WTC11 (cell line): Measurements from ENCODE around the gene DCUN1D5. TPM values are rescaled to one million over a fixed set of nuclear protein-coding genes. Genes with fewer than 3 reads are reported as not detected.
A peak's percentile ranks its signal among the peaks of the same experiment; 100 is the strongest.

Source experiments
- ESRRA ChIP-seq: sonication (generic); formaldehyde crosslinking; IDR thresholded peaks from 2 replicates; pipeline ENCODE4 v1.8.1; 2022; ENCODE audit warnings: mild to moderate bottlenecking, missing genetic modification reagents, borderline replicate concordance
- GRHL2 ChIP-seq: fragments of 250-450 bp; sonication (Bioruptor Pico); IDR thresholded peaks from 2 replicates; pipeline ENCODE4 v1.8.0; 2022; ENCODE audit warnings: mild to moderate bottlenecking, moderate library complexity; ENCODE audit not compliant: insufficient replicate concordance, severe bottlenecking
- JAZF1 ChIP-seq: fragments of 250-450 bp; sonication (Bioruptor Pico); IDR thresholded peaks from 2 replicates; pipeline ENCODE4 v1.9.0; 2021; ENCODE audit warnings: moderate library complexity, mild to moderate bottlenecking, inconsistent platforms
- MXD4 ChIP-seq: fragments of 250-450 bp; sonication (Bioruptor Pico); IDR thresholded peaks from 2 replicates; pipeline ENCODE4 v1.8.0; 2021; ENCODE audit warnings: mild to moderate bottlenecking, moderate library complexity, borderline replicate concordance
- MYBL2 ChIP-seq: sonication (generic); formaldehyde crosslinking; IDR thresholded peaks from 2 replicates; pipeline ENCODE4 v1.8.1; 2023; ENCODE audit warnings: mild to moderate bottlenecking, moderate library complexity, missing genetic modification reagents
- NFYB ChIP-seq: sonication (generic); formaldehyde crosslinking; conservative IDR thresholded peaks from 2 replicates; pipeline ENCODE4 v1.8.0; 2022; ENCODE audit warnings: low read depth, missing genetic modification reagents
- NR2C2 ChIP-seq: sonication (generic); formaldehyde crosslinking; IDR thresholded peaks from 2 replicates; pipeline ENCODE4 v1.8.0; 2022; ENCODE audit warnings: mild to moderate bottlenecking, missing genetic modification reagents
- PRRX2 ChIP-seq: fragments of 250-450 bp; sonication (Bioruptor Pico); IDR thresholded peaks from 2 replicates; pipeline ENCODE4 v1.8.0; 2021; ENCODE audit warnings: mild to moderate bottlenecking
- RELA ChIP-seq: sonication (generic); formaldehyde crosslinking; IDR thresholded peaks from 2 replicates; pipeline ENCODE4 v1.8.1; 2022; ENCODE audit warnings: missing genetic modification reagents, mild to moderate bottlenecking, borderline replicate concordance
- SP1 ChIP-seq: sonication (generic); formaldehyde crosslinking; conservative IDR thresholded peaks from 2 replicates; pipeline ENCODE4 v1.8.1; 2022; ENCODE audit warnings: missing genetic modification reagents
- TEAD4 ChIP-seq: sonication (generic); formaldehyde crosslinking; IDR thresholded peaks from 2 replicates; pipeline ENCODE4 v1.8.0; 2022; ENCODE audit warnings: mild to moderate bottlenecking, missing genetic modification reagents
- ZNF232 ChIP-seq: sonication (generic); formaldehyde crosslinking; IDR thresholded peaks from 2 replicates; pipeline ENCODE4 v1.8.0; 2022; ENCODE audit warnings: mild to moderate bottlenecking, missing genetic modification reagents
- total RNA-seq: library from RNA; stranded (reverse); gene quantifications from 3 replicates; pipeline ENCODE4 v1.2.3, GENCODE V29; 2021
- TF ChIP-seq, protein P1 (sequence below): sonication (generic); formaldehyde crosslinking; IDR thresholded peaks from 2 replicates; pipeline ENCODE4 v1.8.1; 2023; ENCODE audit warnings: mild to moderate bottlenecking, missing genetic modification reagents, moderate library complexity
- TF ChIP-seq, protein P2 (sequence below): sonication (generic); formaldehyde crosslinking; IDR thresholded peaks from 2 replicates; pipeline ENCODE4 v1.8.1; 2023; ENCODE audit warnings: mild to moderate bottlenecking, missing genetic modification reagents, moderate library complexity
- TF ChIP-seq, protein P3 (sequence below): sonication (generic); formaldehyde crosslinking; IDR thresholded peaks from 2 replicates; pipeline ENCODE4 v1.8.1; 2023; ENCODE audit warnings: mild to moderate bottlenecking, missing genetic modification reagents
- TF ChIP-seq, protein P4 (sequence below): sonication (generic); formaldehyde crosslinking; IDR thresholded peaks from 2 replicates; pipeline ENCODE4 v1.8.1; 2022; ENCODE audit warnings: low read depth, missing genetic modification reagents, borderline replicate concordance
- TF ChIP-seq, protein P5 (sequence below): sonication (generic); formaldehyde crosslinking; IDR thresholded peaks from 2 replicates; pipeline ENCODE4 v1.8.1; 2022; ENCODE audit warnings: low read depth, mild to moderate bottlenecking, moderate library complexity, missing genetic modification reagents, borderline replicate concordance
- TF ChIP-seq, protein P6 (sequence below): sonication (generic); formaldehyde crosslinking; IDR thresholded peaks from 2 replicates; pipeline ENCODE4 v1.8.1; 2022; ENCODE audit warnings: missing genetic modification reagents, borderline replicate concordance
- TF ChIP-seq, protein P7 (sequence below): sonication (generic); formaldehyde crosslinking; IDR thresholded peaks from 2 replicates; pipeline ENCODE4 v1.8.0; 2022; ENCODE audit warnings: mild to moderate bottlenecking, missing genetic modification reagents
- TF ChIP-seq, protein P8 (sequence below): sonication (generic); formaldehyde crosslinking; IDR thresholded peaks from 2 replicates; pipeline ENCODE4 v1.8.0; 2023; ENCODE audit warnings: mild to moderate bottlenecking, missing genetic modification reagents
- TF ChIP-seq, protein P9 (sequence below): fragments of 250-450 bp; sonication (Bioruptor Pico); conservative IDR thresholded peaks from 2 replicates; pipeline ENCODE4 v1.9.0; 2021; ENCODE audit warnings: mild to moderate bottlenecking
- TF ChIP-seq, protein P10 (sequence below): sonication (generic); formaldehyde crosslinking; IDR thresholded peaks from 2 replicates; pipeline ENCODE4 v1.8.0; 2022; ENCODE audit warnings: mild to moderate bottlenecking, missing genetic modification reagents

The DCUN1D5 gene
- total RNA-seq, 1 experiment from 2014 or later: 98.2 TPM

DNA sequence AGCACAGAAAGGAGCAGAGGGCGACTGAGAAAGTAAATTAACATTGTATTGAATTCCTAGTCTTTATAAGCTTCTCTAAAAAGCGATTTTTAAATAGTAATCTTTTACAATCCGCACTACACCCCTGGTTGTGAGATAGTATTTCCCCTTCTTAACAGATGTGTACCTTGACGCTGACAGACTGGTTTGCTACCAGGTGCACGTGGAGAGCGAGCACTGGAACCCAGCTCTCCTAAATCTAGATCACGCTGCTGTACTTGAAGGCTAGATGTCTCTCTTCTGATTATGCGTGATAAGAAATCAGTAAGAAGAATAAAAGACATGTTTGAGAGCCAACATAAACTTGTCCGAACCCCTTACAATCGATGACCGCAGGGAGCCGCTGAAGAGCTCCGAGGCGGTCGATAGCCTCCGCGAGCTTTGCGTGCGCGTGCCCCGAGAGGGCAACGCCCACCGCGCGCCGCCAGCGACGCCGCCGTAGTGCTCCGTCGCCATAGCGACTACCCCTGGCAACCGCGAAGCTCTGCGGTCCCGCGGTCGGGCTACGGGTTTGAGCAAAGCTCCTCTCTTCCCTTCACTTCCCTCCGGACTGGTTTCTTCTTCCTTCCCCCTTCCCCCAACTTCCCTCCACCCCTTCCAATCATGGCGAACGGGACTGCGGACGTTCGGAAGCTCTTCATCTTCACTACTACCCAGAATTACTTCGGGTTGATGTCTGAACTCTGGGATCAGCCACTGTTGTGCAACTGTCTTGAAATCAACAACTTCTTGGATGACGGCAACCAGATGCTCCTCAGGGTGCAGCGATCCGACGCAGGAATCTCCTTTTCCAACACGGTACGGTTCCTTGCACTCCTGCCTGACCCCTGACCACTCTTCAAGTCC, 17.2 kb upstream of the DCUN1D5 start, which contains the start of gene DYNC2H1 (continued):
- TF ChIP-seq, protein P1, sequence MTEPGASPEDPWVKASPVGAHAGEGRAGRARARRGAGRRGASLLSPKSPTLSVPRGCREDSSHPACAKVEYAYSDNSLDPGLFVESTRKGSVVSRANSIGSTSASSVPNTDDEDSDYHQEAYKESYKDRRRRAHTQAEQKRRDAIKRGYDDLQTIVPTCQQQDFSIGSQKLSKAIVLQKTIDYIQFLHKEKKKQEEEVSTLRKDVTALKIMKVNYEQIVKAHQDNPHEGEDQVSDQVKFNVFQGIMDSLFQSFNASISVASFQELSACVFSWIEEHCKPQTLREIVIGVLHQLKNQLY (CRISPR knock-in tag): no peak
- TF ChIP-seq PRRX2 (CRISPR knock-in tag): no peak
- TF ChIP-seq MYBL2: 0 out of 2 replicates have a peak, but pooled peaks have one; percentile 31
- TF ChIP-seq, protein P2, sequence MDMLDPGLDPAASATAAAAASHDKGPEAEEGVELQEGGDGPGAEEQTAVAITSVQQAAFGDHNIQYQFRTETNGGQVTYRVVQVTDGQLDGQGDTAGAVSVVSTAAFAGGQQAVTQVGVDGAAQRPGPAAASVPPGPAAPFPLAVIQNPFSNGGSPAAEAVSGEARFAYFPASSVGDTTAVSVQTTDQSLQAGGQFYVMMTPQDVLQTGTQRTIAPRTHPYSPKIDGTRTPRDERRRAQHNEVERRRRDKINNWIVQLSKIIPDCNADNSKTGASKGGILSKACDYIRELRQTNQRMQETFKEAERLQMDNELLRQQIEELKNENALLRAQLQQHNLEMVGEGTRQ: no peak
- TF ChIP-seq, protein P3, sequence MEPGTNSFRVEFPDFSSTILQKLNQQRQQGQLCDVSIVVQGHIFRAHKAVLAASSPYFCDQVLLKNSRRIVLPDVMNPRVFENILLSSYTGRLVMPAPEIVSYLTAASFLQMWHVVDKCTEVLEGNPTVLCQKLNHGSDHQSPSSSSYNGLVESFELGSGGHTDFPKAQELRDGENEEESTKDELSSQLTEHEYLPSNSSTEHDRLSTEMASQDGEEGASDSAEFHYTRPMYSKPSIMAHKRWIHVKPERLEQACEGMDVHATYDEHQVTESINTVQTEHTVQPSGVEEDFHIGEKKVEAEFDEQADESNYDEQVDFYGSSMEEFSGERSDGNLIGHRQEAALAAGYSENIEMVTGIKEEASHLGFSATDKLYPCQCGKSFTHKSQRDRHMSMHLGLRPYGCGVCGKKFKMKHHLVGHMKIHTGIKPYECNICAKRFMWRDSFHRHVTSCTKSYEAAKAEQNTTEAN (CRISPR knock-in tag): 0 out of 2 replicates have a peak, but pooled peaks have one; percentile 18
- TF ChIP-seq SP1 (CRISPR knock-in tag): peak; percentile 90
- TF ChIP-seq, protein P4, sequence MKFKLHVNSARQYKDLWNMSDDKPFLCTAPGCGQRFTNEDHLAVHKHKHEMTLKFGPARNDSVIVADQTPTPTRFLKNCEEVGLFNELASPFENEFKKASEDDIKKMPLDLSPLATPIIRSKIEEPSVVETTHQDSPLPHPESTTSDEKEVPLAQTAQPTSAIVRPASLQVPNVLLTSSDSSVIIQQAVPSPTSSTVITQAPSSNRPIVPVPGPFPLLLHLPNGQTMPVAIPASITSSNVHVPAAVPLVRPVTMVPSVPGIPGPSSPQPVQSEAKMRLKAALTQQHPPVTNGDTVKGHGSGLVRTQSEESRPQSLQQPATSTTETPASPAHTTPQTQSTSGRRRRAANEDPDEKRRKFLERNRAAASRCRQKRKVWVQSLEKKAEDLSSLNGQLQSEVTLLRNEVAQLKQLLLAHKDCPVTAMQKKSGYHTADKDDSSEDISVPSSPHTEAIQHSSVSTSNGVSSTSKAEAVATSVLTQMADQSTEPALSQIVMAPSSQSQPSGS (CRISPR knock-in tag): no peak
- TF ChIP-seq, protein P5, sequence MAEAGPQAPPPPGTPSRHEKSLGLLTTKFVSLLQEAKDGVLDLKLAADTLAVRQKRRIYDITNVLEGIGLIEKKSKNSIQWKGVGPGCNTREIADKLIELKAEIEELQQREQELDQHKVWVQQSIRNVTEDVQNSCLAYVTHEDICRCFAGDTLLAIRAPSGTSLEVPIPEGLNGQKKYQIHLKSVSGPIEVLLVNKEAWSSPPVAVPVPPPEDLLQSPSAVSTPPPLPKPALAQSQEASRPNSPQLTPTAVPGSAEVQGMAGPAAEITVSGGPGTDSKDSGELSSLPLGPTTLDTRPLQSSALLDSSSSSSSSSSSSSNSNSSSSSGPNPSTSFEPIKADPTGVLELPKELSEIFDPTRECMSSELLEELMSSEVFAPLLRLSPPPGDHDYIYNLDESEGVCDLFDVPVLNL (CRISPR knock-in tag): no peak
- no peak for TF ChIP-seq JAZF1 (CRISPR knock-in tag)
- no peak for TF ChIP-seq GRHL2 (CRISPR knock-in tag)
- TF ChIP-seq, protein P6, sequence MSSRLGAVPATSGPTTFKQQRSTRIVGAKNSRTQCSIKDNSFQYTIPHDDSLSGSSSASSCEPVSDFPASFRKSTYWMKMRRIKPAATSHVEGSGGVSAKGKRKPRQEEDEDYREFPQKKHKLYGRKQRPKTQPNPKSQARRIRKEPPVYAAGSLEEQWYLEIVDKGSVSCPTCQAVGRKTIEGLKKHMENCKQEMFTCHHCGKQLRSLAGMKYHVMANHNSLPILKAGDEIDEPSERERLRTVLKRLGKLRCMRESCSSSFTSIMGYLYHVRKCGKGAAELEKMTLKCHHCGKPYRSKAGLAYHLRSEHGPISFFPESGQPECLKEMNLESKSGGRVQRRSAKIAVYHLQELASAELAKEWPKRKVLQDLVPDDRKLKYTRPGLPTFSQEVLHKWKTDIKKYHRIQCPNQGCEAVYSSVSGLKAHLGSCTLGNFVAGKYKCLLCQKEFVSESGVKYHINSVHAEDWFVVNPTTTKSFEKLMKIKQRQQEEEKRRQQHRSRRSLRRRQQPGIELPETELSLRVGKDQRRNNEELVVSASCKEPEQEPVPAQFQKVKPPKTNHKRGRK (CRISPR knock-in tag): no peak
- TF ChIP-seq, protein P7, sequence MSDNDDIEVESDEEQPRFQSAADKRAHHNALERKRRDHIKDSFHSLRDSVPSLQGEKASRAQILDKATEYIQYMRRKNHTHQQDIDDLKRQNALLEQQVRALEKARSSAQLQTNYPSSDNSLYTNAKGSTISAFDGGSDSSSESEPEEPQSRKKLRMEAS (CRISPR knock-in tag): peak; percentile 68
- no peak for TF ChIP-seq NFYB
- no peak for TF ChIP-seq ESRRA (CRISPR knock-in tag)
- TF ChIP-seq MXD4 (CRISPR knock-in tag): no peak
- no peak for TF ChIP-seq RELA (CRISPR knock-in tag)
- TF ChIP-seq, protein P8, sequence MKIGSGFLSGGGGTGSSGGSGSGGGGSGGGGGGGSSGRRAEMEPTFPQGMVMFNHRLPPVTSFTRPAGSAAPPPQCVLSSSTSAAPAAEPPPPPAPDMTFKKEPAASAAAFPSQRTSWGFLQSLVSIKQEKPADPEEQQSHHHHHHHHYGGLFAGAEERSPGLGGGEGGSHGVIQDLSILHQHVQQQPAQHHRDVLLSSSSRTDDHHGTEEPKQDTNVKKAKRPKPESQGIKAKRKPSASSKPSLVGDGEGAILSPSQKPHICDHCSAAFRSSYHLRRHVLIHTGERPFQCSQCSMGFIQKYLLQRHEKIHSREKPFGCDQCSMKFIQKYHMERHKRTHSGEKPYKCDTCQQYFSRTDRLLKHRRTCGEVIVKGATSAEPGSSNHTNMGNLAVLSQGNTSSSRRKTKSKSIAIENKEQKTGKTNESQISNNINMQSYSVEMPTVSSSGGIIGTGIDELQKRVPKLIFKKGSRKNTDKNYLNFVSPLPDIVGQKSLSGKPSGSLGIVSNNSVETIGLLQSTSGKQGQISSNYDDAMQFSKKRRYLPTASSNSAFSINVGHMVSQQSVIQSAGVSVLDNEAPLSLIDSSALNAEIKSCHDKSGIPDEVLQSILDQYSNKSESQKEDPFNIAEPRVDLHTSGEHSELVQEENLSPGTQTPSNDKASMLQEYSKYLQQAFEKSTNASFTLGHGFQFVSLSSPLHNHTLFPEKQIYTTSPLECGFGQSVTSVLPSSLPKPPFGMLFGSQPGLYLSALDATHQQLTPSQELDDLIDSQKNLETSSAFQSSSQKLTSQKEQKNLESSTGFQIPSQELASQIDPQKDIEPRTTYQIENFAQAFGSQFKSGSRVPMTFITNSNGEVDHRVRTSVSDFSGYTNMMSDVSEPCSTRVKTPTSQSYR (CRISPR knock-in tag): no peak
- TF ChIP-seq TEAD4 (CRISPR knock-in tag): no peak
- TF ChIP-seq, protein P9, sequence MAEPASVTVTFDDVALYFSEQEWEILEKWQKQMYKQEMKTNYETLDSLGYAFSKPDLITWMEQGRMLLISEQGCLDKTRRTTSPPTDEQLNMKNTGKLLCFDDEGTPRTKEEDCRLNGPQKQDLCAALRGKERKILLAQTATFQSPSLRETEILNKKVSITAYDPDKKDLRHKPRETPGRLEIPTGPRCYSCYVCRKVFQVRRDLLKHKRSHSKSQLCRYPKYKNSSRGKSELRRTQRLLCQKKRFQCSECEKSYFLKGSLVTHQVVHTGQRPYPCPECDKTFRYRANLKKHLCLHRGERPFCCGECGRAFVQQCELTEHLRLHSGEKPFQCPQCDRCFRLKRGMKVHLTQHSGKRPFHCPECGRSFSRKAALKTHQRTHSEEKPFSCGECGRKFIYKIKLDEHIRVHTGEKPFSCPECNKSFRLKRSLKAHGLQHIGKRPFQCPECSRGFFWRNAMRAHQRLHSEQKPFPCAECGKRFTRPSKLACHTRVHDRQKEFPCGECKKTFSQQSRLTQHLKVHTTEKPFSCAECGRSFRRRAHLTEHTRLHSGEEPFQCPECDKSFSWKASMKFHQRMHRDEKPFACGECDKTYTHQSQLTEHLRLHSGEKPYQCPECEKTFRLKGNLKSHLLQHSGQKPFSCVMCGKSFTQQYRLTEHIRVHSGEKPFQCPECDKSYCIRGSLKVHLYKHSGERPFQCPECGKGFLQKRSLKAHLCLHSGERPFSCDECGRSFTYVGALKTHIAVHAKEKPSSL (CRISPR knock-in tag): no peak
- no peak for TF ChIP-seq ZNF232 (CRISPR knock-in tag)
- TF ChIP-seq NR2C2 (CRISPR knock-in tag): no peak
- TF ChIP-seq, protein P10, sequence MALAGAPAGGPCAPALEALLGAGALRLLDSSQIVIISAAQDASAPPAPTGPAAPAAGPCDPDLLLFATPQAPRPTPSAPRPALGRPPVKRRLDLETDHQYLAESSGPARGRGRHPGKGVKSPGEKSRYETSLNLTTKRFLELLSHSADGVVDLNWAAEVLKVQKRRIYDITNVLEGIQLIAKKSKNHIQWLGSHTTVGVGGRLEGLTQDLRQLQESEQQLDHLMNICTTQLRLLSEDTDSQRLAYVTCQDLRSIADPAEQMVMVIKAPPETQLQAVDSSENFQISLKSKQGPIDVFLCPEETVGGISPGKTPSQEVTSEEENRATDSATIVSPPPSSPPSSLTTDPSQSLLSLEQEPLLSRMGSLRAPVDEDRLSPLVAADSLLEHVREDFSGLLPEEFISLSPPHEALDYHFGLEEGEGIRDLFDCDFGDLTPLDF: no peak
